Measurements from ENCODE around the gene FCGR2B. TPM values are rescaled to one million over a fixed set of nuclear protein-coding genes. Genes with fewer than 3 reads are reported as not detected.

Gene FCGR2B
- total and polyA plus RNA-seq, 12 donors, result 2.1 to 32.1 (median 17.7) TPM

DNA sequence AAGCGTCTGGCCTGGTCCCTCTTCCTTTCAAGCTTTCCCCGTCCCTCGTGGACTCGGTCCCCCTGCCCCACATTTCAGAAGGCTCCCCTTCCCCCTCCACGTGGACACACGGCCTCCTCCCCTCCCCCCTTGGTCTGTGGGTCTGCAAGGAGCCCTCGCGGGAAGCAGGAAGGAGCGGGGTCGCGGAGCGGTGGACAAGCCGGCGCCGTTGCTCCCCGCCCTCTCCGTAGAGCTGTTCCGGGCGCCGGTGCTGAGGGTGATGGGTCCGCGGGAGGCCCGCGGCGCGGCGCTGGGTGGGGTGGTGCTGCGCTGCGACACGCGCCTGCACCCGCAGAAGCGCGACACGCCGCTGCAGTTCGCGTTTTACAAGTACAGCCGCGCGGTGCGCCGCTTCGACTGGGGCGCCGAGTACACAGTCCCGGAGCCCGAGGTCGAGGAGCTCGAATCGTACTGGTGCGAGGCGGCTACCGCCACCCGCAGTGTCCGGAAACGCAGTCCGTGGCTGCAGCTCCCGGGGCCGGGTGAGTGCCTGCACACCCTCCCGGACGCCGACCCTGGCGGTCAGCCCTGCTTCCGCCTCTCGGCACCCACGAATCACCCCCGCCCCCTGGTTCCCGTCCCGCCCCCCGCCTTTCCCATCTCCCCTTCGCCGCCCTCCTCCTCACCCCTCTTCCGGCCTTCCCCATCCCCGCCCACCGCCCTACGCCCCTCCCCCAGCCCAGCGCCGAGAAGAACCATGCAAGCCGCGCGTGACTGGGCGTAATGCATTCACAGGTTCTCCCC, 63.7 kb downstream of the FCGR2B start:
- H3K9me3 ChIP-seq (replicated peaks in 1 of 3), result no peaks in the 10 kb centered on the region
- peaks cover 14% of the 10 kb centered on the region for H3K27me3 ChIP-seq
- intact Hi-C loops (cut with DNase I), result no loop called here
- TF ChIP-seq, protein P1, sequence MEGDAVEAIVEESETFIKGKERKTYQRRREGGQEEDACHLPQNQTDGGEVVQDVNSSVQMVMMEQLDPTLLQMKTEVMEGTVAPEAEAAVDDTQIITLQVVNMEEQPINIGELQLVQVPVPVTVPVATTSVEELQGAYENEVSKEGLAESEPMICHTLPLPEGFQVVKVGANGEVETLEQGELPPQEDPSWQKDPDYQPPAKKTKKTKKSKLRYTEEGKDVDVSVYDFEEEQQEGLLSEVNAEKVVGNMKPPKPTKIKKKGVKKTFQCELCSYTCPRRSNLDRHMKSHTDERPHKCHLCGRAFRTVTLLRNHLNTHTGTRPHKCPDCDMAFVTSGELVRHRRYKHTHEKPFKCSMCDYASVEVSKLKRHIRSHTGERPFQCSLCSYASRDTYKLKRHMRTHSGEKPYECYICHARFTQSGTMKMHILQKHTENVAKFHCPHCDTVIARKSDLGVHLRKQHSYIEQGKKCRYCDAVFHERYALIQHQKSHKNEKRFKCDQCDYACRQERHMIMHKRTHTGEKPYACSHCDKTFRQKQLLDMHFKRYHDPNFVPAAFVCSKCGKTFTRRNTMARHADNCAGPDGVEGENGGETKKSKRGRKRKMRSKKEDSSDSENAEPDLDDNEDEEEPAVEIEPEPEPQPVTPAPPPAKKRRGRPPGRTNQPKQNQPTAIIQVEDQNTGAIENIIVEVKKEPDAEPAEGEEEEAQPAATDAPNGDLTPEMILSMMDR (IDR thresholded peaks at IDR 0.05), result peak in 1 of 6 experiments; percentile 28
- TF ChIP-seq POLR2A (IDR thresholded peaks at IDR 0.05), result no peak
- 0 to 1% (median 0%) methylated on average over 8 to 83 of the region's 83 CpGs for WGBS, 4 donors
- no peaks in the 10 kb centered on the region for H3K36me3 ChIP-seq (replicated peaks in 1 of 2)
- peak; percentile 62 to 84 (median 76) for DNase-seq
- peaks cover 0 to 10% of the 10 kb centered on the region in 2 donors for H3K4me1 ChIP-seq (replicated peaks in 1 of 2)
- peak overlapping the region in 4 of 5 donors; percentile 52 to 88 (median 74) for H3K27ac ChIP-seq
- H3K4me3 ChIP-seq, result peak overlapping the region in 3 of 4 donors; percentile 16 to 67 (median 52)

DNA sequence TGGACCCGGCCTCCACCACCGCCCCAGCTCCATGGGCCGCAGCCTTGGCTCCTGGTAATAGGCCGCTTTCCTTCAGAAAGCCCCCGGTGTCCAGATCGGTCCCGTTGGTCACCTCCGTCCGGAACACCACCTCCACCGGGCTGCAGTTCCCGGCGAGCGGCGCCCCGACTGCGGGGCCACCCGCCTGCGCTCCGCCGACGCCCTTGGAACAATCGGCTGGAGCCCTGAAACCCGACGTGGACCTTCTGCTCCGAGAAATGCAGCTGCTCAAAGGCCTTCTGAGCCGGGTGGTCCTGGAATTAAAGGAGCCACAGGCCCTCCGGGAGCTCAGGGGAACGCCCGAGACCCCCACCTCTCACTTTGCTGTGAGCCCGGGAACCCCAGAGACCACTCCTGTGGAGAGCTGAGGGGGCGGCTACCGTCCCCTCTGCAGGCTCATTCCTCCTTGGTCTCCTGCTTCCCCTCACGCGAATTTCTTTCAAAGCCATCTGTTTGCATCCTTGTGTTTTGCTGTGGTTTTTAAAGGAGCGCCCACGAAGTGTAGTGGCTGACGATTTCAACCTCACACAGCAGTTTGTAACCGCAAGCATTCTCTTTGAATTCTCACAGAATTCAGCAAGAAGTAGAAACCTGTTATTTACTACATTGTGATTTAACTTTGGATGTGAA, 64.4 kb downstream of the FCGR2B start:
- WGBS, 4 donors, result 6 to 24% (median 12%) methylated on average over 14 to 38 of the region's 38 CpGs
- no peak for TF ChIP-seq POLR2A (IDR thresholded peaks at IDR 0.05)
- TF ChIP-seq, protein P1 (IDR thresholded peaks at IDR 0.05), result no peak
- H3K36me3 ChIP-seq (replicated peaks in 1 of 2), result no peaks in the 10 kb centered on the region
- H3K27ac ChIP-seq, result peak overlapping the region in 4 of 5 donors; percentile 66 to 88 (median 74)
- peaks cover 14% of the 10 kb centered on the region for H3K27me3 ChIP-seq
- no peak for DNase-seq
- H3K4me1 ChIP-seq (replicated peaks in 1 of 2), result peaks cover 0 to 10% of the 10 kb centered on the region in 2 donors
- intact Hi-C loops (cut with DNase I), result no loop called here
- H3K9me3 ChIP-seq (replicated peaks in 1 of 3), result no peaks in the 10 kb centered on the region
- peak overlapping the region in 2 of 4 donors; percentile 52 to 67 for H3K4me3 ChIP-seq

Small RNAs within 50 kb of the gene (small RNA-seq; reads per million reads assigned to genes)
- gene RF00019, result 0 reads per million in 2 donors

Other genes with a start within 250 kb of the FCGR2B start
- gene FCGR2A, start 157.7 kb upstream of the FCGR2B start, total RNA-seq, result 100 to 1,000 TPM in 5 of 9 donors, 10 to 100 TPM in 3, 1 to 10 TPM in 1; 6.5 to 120 (median 109) TPM
- 10 to 100 TPM; 21.2 to 72.5 (median 23.7) TPM for gene FCGR2A, start 157.7 kb upstream of the FCGR2B start, polyA plus RNA-seq
- 1 to 10 TPM in 8 of 9 donors, under 1 TPM in 1; 0.61 to 8.0 (median 3.5) TPM for gene HSPA6, start 138.6 kb upstream of the FCGR2B start, total RNA-seq
- 10 to 100 TPM in 1 of 3 donors, 1 to 10 TPM in 1, under 1 TPM in 1; 0.92 to 12.8 (median 4.7) TPM for gene HSPA6, start 138.6 kb upstream of the FCGR2B start, polyA plus RNA-seq
- gene FCGR3A, start 113.3 kb upstream of the FCGR2B start, total RNA-seq, result 100 to 1,000 TPM in 6 of 9 donors, 10 to 100 TPM in 2, 1 to 10 TPM in 1; 3.1 to 184 (median 124) TPM
- 100 to 1,000 TPM in 1 of 3 donors, 10 to 100 TPM in 2; 18.1 to 103 (median 30.1) TPM for gene FCGR3A, start 113.3 kb upstream of the FCGR2B start, polyA plus RNA-seq
- 10 to 100 TPM in 3 of 9 donors, 1 to 10 TPM in 4, under 1 TPM in 2; 0.17 to 17.1 (median 8.2) TPM for gene FCGR3B, start 32.0 kb upstream of the FCGR2B start, total RNA-seq
- gene FCGR3B, start 32.0 kb upstream of the FCGR2B start, polyA plus RNA-seq, result 1 to 10 TPM in 1 of 3 donors, under 1 TPM in 2; 0.24 to 3.4 (median 0.88) TPM
- gene FCRLA, start 44.1 kb downstream of the FCGR2B start, total RNA-seq, result 10 to 100 TPM in 1 of 9 donors, under 1 TPM in 2, not detected in 6; 0.28 to 28.0 (median 0.31) TPM
- gene FCRLA, start 44.1 kb downstream of the FCGR2B start, polyA plus RNA-seq, result under 1 TPM; 0.03 to 0.16 (median 0.15) TPM
- gene FCRLB, start 58.4 kb downstream of the FCGR2B start, total RNA-seq, result 1 to 10 TPM in 6 of 9 donors, under 1 TPM in 2, not detected in 1; 0.79 to 3.4 (median 1.8) TPM
- gene FCRLB, start 58.4 kb downstream of the FCGR2B start, polyA plus RNA-seq, result under 1 TPM; 0.42 to 0.67 (median 0.56) TPM
- 10 to 100 TPM; 13.0 to 48.1 (median 16.8) TPM for gene DUSP12, start 86.6 kb downstream of the FCGR2B start, total RNA-seq
- 10 to 100 TPM in 2 of 3 donors, 1 to 10 TPM in 1; 7.8 to 18.2 (median 15.4) TPM for gene DUSP12, start 86.6 kb downstream of the FCGR2B start, polyA plus RNA-seq
- gene ATF6, start 103.2 kb downstream of the FCGR2B start, total RNA-seq, result 10 to 100 TPM; 21.5 to 34.2 (median 28.2) TPM
- 10 to 100 TPM in 1 of 3 donors, 1 to 10 TPM in 2; 3.5 to 27.9 (median 3.6) TPM for gene ATF6, start 103.2 kb downstream of the FCGR2B start, polyA plus RNA-seq